Omental fat pad (tissue), 4 donors: Measurements from ENCODE around the gene DLG2. TPM values are rescaled to one million over a fixed set of nuclear protein-coding genes. Genes with fewer than 3 reads are reported as not detected.

Experiments
- ATAC-seq: fragments of 150-250 bp; one replicate; pipeline ENCODE4 v1.9.1; 2016; ENCODE audit warnings: mild to moderate bottlenecking, moderate library complexity; ENCODE audit not compliant: low FRiP score
- DNase-seq: peaks from one replicate; pipeline ENCODE4 v3.0.0-alpha.2; 2019; ENCODE audit warnings: low spot score
- CTCF ChIP-seq, 3 donors: fragments of 450-650 bp; IDR thresholded peaks; one replicate each; pipeline ENCODE4 v1.5.1; 2016 to 2017; ENCODE audit warnings: antibody characterized with exemption in 3 of 3, mild to moderate bottlenecking in 3 of 3, moderate library complexity in 2 of 3
- total RNA-seq, 4 donors: library from RNA; depleted of rRNA; stranded (reverse); fragments of >200 nt; gene quantifications; one replicate each; pipeline ENCODE4 v1.1.0, GENCODE V29; 2016

Gene DLG2
- total RNA-seq, 4 donors from 2014 or later: 4.8 to 13.2 (median 8.1) TPM

GRCh38 chr11:83923961-83924360, 1703.2 kb downstream of the DLG2 start:
- DNase-seq (no peak), ATAC-seq (no peak)
- TF ChIP-seq CTCF (IDR thresholded peaks at IDR 0.05): no peak

- no peak for TF ChIP-seq CTCF (IDR thresholded peaks at IDR 0.05)
- DNase-seq (no peak), ATAC-seq (no peak)
These were observed 1704.2 kb downstream of the DLG2 start for GRCh38 chr11:83922953-83923352.

GRCh38 chr11:83922318-83922717, 1704.8 kb downstream of the DLG2 start:
- no peak for ATAC-seq
- no peak for DNase-seq
- TF ChIP-seq CTCF (IDR thresholded peaks at IDR 0.05): no peak

GRCh38 chr11:83921447-83922192, 1705.5 kb downstream of the DLG2 start:
- no peak for ATAC-seq

GRCh38 chr11:83918476-83918875, 1708.7 kb downstream of the DLG2 start:
- no peak for ATAC-seq
- TF ChIP-seq CTCF (IDR thresholded peaks at IDR 0.05): no peak
- DNase-seq: no peak

More at GRCh38 chr11:83921447-83922192, 1705.5 kb downstream of the DLG2 start:
- DNase-seq: no peak
- no peak for TF ChIP-seq CTCF (IDR thresholded peaks at IDR 0.05)

GRCh38 chr11:83914995-83915394, 1712.1 kb downstream of the DLG2 start:
- DNase-seq (no peak), ATAC-seq (no peak)
- TF ChIP-seq CTCF (IDR thresholded peaks at IDR 0.05): no peak
